SIG-M5 treated with dmso at 0.1 percent for 504 hours (cell line): ENCODE measurements around the gene BCAS3.
A peak's percentile ranks its signal among the peaks of the same experiment; 100 is the strongest.
"Not testable (repeated sequence)": the region's sequence is repeated elsewhere in the genome, so short reads cannot be mapped to it uniquely, and the experiment has no call there.

Source experiments
- DNase-seq: peaks from one replicate; lab custom pipeline; 2025; ENCODE audit not compliant: unreplicated experiment; lab: John Stamatoyannopoulos, UW

Gene BCAS3

DNA sequence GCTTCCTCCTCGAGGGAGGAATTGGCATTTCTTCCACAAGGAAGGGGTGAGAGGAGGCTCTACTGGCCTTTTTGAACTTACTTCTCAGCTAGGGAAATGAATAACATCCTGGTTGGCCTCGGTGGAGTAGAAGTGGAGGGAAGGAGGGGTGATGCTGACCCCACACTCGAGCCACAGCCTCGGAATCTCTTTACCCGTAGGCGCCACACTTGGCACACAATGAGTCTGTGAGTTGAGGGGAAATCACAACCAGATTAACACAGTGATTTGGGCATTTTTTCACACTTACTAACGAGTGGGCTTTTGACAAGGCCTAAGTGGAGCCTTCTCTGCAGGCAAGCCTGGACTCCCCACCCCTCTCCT is 674.7 kb downstream of the BCAS3 start:
- no peak for DNase-seq

DNA sequence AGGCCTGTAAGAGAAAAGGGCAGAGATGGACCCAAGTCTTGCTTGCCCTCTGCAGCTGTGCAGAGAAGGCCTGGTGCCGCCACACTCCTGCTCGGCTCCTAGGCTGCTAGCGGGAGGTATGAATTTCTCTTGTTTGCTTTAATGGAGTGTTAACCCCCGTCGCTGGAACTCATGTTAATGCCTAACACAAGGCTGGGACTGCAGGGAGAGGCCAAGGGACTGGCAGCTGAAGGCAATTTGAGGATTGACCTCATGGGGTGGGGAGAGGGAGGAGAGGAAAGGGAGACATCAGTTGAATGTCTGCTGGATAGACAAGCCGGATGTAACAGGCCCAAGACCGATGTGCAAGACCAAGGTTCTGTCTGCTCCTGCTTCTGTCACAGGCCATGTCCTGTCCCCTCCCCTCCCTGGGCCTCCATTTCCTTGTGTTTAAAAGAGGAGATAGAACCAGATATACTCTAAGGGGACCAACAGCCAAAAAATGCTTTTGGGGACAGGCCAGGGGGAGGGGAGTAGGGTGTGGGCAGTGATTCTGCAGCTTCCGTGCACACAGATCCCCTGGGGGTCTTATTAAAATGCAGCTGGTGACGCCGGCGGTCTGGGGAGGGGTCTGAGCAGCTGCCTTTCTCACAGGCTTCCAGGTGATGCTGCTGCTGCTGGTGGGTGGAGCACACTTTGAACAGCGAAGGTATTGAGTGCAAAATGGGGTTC is 675.3 kb downstream of the BCAS3 start:
- DNase-seq, result no peak

DNA sequence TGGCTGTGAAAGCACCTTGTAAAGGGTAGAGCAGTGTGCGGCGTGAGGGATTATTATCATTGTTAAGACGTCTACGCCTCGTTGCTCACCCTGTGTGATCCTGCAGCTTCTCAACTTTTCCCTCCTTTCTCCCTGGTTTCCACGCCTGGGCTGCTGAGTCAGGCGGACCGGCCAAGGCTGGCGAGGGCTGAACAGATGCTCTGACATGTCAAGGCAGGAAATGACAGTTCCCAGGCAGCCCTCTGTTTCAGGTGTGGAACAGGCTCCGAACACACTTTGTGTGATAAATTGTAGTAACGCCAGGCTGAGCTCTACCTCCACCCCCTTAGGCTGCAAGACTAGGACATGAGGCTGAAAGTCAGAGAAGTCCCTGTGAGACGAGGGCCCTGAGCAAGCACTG is 676.0 kb downstream of the BCAS3 start:
- DNase-seq, result no peak

DNA sequence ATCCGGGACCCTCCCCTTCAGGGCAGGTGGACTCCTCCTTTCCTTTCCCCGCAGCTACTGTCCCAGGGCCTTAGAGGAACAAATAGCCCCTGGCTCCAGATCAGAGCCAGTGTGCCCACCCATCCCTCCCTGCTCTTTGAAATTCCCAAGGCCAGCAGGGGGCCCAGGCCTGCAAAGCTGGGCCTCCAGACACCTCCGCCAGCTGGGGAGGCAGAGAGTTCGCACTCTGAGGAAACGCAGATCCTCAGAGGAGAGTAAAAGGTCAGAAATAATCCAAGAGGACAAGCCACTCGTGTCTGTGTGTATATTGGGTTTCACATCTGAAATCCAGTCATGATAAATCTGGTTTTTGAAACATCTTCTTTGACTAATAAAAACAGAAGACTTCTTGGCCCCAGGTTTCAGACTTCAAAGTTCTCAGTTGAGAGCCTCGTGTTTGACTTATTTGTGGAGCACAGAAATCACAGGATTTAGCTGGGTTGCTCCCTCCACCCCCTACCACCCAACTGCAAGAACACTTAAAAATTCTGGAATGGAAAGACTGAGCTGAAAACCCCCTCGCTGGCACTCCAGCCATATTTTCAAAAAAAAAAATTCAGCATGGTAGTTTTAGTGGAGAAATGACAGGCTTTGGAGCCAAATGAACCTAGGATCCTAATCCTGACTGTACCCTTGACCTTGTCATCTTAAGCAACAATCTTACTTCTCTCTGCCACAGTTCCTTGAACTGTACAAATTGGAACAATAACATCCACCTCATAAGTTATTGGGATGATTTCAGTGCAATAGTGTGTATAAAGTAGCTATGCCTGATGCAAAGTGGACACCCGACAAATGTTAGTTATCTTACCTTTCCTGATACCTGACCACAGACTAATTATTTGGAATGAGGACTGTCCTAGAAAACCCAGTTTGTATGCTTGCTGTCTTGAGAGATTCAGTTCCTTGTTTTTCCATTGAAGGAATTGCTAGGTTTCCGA is 677.5 kb downstream of the BCAS3 start:
- no peak for DNase-seq

DNA sequence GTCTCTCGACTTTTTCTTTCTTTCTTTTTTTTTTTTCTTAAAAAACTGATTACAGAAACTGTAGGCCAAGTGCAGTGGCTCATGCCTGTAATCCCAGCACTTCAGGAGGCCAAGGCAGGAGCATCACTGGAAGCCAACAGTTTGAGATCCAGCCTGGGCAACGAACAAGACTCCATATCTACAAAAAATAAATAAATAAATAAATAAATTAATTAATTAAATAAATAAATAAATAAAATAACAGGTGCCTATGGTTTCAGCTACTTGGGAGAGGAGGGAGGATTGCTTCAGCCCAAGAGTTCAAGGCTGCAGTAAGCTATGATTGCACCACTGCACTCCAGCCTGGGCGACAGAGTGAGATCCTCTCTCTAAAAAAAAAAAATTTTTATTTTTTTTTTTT is 679.4 kb downstream of the BCAS3 start:
- not testable (repeated sequence) for DNase-seq

- not testable (repeated sequence) for DNase-seq
Observed at GRCh38 chr17:61359513-61359912, 681.9 kb downstream of the BCAS3 start.

DNA sequence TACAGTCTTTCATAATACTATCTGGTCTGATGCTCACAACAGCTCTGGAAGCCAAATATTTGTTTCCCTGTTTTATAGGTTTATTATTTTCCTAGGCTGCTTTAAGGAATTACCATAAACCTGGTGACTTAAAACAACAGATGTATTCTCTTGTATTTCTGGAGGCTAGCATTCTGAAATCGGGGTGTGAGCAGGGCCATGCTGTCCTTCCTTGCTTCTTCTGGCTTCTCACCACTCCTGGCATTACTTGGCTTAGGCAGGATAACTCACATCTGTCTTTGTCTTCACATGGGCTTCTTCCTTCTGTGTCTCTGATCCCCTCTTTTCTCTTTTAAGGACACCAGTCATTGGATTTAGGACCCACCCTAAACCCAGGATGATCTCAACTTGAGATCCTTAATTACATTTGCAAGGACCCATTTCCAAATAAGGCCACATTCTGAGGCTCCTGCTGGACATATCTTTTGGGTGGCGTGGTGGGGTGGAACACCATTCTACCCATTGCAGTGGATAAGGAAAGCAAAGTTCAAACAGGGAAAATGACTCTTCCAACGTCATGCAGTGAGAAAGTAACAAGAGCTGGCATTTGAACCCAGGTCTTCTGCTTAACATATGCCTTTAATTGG is 682.8 kb downstream of the BCAS3 start:
- no peak for DNase-seq

GRCh38 chr17:61361084-61361483 is 683.4 kb downstream of the BCAS3 start:
- peak; percentile 74 for DNase-seq

GRCh38 chr17:61362396-61362795 is 684.7 kb downstream of the BCAS3 start:
- DNase-seq, result no peak

GRCh38 chr17:61362852-61363600 is 685.4 kb downstream of the BCAS3 start:
- DNase-seq, result no peak

- DNase-seq, result no peak
Observed at GRCh38 chr17:61363601-61364462, 686.2 kb downstream of the BCAS3 start.

DNA sequence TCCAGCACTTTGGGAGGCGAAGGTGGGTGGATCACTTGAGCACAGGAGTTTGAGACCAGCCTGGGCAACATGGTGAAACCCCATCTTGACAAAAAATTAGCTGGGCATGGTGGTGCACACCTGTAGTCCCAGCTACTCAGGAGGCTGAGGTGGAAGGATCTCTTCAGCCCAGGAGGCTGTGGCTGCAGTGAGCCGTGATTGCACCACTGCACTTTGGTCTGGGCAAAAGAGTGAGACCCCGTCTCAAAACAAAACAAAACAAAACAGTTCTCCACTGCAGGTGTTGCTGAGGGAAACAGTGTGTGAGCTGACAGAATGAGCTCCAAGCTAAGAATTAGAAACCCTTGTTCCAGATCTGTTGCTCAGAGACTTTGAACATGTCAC is 686.8 kb downstream of the BCAS3 start:
- DNase-seq, result no peak

- no peak for DNase-seq
Observed at GRCh38 chr17:61366076-61366714, 688.5 kb downstream of the BCAS3 start.

- DNase-seq, result no peak
Observed at GRCh38 chr17:61366715-61367413, 689.2 kb downstream of the BCAS3 start.

DNA sequence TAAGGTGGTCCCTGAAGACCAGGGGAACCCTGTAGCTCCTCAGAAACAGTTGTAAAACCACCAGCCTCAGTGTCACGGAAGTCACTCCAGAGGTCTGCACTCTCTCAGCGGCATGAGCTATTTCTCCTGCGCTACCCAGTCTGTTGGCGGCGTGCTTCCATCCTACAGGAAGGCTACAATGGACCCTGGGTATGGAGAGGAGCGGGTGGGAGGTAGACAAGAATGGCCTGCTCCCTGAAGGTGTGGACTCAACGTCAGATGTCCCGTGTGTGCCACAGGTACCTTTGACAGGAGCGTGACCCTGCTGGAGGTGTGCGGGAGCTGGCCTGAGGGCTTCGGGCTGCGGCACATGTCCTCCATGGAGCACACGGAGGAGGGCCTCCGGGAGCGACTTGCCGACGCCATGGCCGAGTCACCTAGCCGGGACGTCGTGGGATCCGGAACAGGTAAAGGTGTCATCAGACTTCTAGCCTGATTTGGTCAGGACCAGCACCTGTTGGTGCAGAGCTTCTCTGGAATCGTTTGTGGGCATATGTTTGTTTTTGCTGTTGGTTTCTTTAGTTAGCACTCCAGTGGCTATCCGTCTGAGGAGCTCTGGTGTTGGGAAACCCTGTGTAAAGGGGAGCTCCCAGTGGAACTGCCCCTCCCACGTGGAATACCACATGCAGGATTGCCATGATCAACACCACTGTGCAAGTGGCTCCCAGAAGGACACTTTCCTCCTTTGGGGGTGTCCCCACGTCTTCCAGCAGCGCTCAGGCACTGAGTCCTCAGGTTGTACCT is 690.6 kb downstream of the BCAS3 start:
- DNase-seq, result no peak

- no peak for DNase-seq
Observed at GRCh38 chr17:61368832-61369450, 691.3 kb downstream of the BCAS3 start.

DNA sequence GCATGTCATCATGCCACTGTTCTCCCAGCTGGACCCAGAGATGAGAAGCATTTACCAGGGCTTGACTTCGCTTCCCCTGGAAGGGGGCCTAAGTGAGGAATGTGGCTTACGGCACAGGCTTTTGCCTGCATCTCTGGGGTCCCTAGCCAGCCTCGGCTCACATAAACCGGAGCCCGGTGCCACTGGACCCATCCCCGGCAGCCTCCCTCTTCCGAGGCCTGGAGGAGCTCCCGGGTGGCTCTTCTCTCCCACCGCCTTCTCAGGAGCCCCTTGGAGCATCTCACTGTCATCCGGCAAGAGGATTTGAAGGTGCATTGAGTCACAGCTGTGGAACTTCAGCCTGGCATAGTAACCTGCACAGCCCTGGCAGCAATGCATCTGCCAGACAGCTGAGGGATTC is 692.1 kb downstream of the BCAS3 start:
- no peak for DNase-seq

- DNase-seq, result no peak
Observed at GRCh38 chr17:61371179-61371578, 693.5 kb downstream of the BCAS3 start.
